H7 (cell line): Measurements from ENCODE around the gene DENND1A. TPM values are rescaled to one million over a fixed set of nuclear protein-coding genes. Genes with fewer than 3 reads are reported as not detected.
A peak's percentile ranks its signal among the peaks of the same experiment; 100 is the strongest.

Experiments
- DNase-seq: peaks from one replicate; pipeline ENCODE4 v3.0.0; 2012
- H3K27me3 ChIP-seq: 2 replicates; pipeline ENCODE4 v1.6.0; 2011; ENCODE audit warnings: mild to moderate bottlenecking, low read length; ENCODE audit not compliant: control insufficient read depth, insufficient read depth
- H3K36me3 ChIP-seq: replicated peaks from 2 replicates; pipeline ENCODE4 v1.5.1; 2011; ENCODE audit warnings: low read length; ENCODE audit not compliant: control insufficient read depth, insufficient read depth
- H3K4me3 ChIP-seq: 2 replicates; pipeline ENCODE4 v1.5.1; 2011; ENCODE audit warnings: low read depth, mild to moderate bottlenecking, control low read depth, low read length, moderate library complexity; ENCODE audit not compliant: insufficient read depth
- total RNA-seq: library from RNA; depleted of rRNA; stranded (reverse); fragments of >200 nt; shearing (Covaris generic); gene quantifications from 2 replicates; pipeline ENCODE4 v1.2.3, GENCODE V29; 2014

The DENND1A gene
- total RNA-seq, 1 experiment from 2014 or later: 10.9 TPM

GRCh38 chr9:123513554-123513953, 416.4 kb downstream of the DENND1A start:
- Histone ChIP-seq H3K4me3 (no peak overlapping the region), H3K36me3 (no peaks in the 10 kb centered on the region), H3K27me3 (no peaks in the 10 kb centered on the region)
- DNase-seq: no peak

- Histone ChIP-seq H3K4me3 (no peak overlapping the region), H3K36me3 (no peaks in the 10 kb centered on the region), H3K27me3 (no peaks in the 10 kb centered on the region)
- no peak for DNase-seq
Observed at GRCh38 chr9:123511326-123512277, 418.3 kb downstream of the DENND1A start.

- H3K4me3 ChIP-seq: no peak overlapping the region
- H3K27me3 ChIP-seq: no peaks in the 10 kb centered on the region
- no peaks in the 10 kb centered on the region for H3K36me3 ChIP-seq
- DNase-seq: no peak
Observed at GRCh38 chr9:123509646-123510045, 420.3 kb downstream of the DENND1A start.

GRCh38 chr9:123508048-123508447, 421.9 kb downstream of the DENND1A start:
- Histone ChIP-seq H3K36me3 (no peaks in the 10 kb centered on the region), H3K4me3 (no peak overlapping the region), H3K27me3 (no peaks in the 10 kb centered on the region)
- no peak for DNase-seq

- no peak overlapping the region for H3K4me3 ChIP-seq
- no peaks in the 10 kb centered on the region for H3K27me3 ChIP-seq
- H3K36me3 ChIP-seq: no peaks in the 10 kb centered on the region
- no peak for DNase-seq
Observed at GRCh38 chr9:123505496-123505895, 424.4 kb downstream of the DENND1A start.

GRCh38 chr9:123500336-123500735, 429.6 kb downstream of the DENND1A start:
- Histone ChIP-seq H3K36me3 (no peaks in the 10 kb centered on the region), H3K27me3 (no peaks in the 10 kb centered on the region), H3K4me3 (no peak overlapping the region)
- DNase-seq: no peak

GRCh38 chr9:123497830-123498229, 432.1 kb downstream of the DENND1A start:
- DNase-seq: no peak
- no peaks in the 10 kb centered on the region for H3K27me3 ChIP-seq
- H3K4me3 ChIP-seq: no peak overlapping the region
- H3K36me3 ChIP-seq: no peaks in the 10 kb centered on the region

- Histone ChIP-seq H3K36me3 (no peaks in the 10 kb centered on the region), H3K4me3 (no peak overlapping the region), H3K27me3 (no peaks in the 10 kb centered on the region)
- DNase-seq: no peak
Observed at GRCh38 chr9:123495731-123496130, 434.2 kb downstream of the DENND1A start.

- Histone ChIP-seq H3K36me3 (no peaks in the 10 kb centered on the region), H3K4me3 (no peak overlapping the region), H3K27me3 (no peaks in the 10 kb centered on the region)
- no peak for DNase-seq
Observed at GRCh38 chr9:123493627-123494026, 436.3 kb downstream of the DENND1A start.

GRCh38 chr9:123490688-123491087, 439.2 kb downstream of the DENND1A start:
- Histone ChIP-seq H3K36me3 (no peaks in the 10 kb centered on the region), H3K27me3 (no peaks in the 10 kb centered on the region), H3K4me3 (no peak overlapping the region)
- DNase-seq: no peak

GRCh38 chr9:123488722-123489321, 441.1 kb downstream of the DENND1A start:
- DNase-seq: peak; percentile 66
- Histone ChIP-seq H3K27me3 (no peaks in the 10 kb centered on the region), H3K36me3 (no peaks in the 10 kb centered on the region), H3K4me3 (no peak overlapping the region)

GRCh38 chr9:123487944-123488548, 441.9 kb downstream of the DENND1A start:
- no peak for DNase-seq
- Histone ChIP-seq H3K36me3 (no peaks in the 10 kb centered on the region), H3K4me3 (no peak overlapping the region), H3K27me3 (no peaks in the 10 kb centered on the region)

GRCh38 chr9:123486431-123486830, 443.5 kb downstream of the DENND1A start:
- no peak for DNase-seq
- H3K27me3 ChIP-seq: no peaks in the 10 kb centered on the region
- H3K4me3 ChIP-seq: no peak overlapping the region
- no peaks in the 10 kb centered on the region for H3K36me3 ChIP-seq

- Histone ChIP-seq H3K36me3 (no peaks in the 10 kb centered on the region), H3K27me3 (no peaks in the 10 kb centered on the region), H3K4me3 (no peak overlapping the region)
- peak; percentile 31 for DNase-seq
Observed at GRCh38 chr9:123485216-123485615, 444.7 kb downstream of the DENND1A start.

GRCh38 chr9:123484130-123484529, 445.8 kb downstream of the DENND1A start:
- Histone ChIP-seq H3K27me3 (no peaks in the 10 kb centered on the region), H3K4me3 (no peak overlapping the region), H3K36me3 (no peaks in the 10 kb centered on the region)
- no peak for DNase-seq
